ENCODE measurements around the gene FOXP1.

The FOXP1 gene

GRCh38 chr3:70974747-70975146 lies 608.8 kb downstream of the FOXP1 start:
- in situ Hi-C loops (cut with MboI; ENCODE audit: low sequenced_read_pairs), result no loop called here

DNA sequence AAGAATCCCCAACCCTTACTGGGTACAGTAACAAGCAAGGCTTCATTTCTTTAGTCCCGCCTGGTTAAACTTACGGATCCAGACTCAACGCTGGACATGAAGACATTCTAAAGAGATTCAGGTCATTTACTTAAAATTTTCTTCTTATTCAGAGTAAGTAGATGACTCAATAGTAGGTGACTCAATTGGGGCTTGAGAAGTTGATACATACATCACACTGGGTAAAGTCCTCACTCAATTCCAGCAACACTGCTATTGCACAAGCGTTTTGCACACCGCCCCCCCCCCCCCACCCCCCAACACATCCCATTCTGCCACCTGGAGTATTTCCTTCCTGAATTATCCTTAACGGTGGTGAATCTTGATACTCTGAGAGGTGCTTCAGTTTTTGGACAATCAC lies 610.0 kb downstream of the FOXP1 start:
- in situ Hi-C loops (cut with MboI; ENCODE audit: low sequenced_read_pairs), result no loop called here

DNA sequence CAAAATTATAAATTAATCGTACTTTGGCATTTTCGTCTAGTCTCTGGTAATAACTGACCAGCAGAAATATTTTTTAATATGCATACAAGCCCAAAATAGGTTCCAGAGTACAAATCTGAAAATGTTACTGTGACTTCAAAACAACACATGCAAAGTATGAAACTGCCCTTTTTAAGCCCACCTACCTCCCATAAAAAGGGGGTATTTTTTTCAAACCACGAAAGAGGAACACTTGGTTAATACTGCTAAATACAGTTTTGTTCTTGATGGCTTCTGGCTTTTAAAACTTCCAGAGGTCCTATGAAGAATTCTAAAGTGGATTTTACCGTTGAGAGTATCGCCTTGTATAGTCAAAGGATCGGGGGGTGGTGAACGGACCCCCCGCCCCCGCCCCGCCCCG lies 610.7 kb downstream of the FOXP1 start:
- in situ Hi-C loops (cut with MboI; ENCODE audit: low sequenced_read_pairs), result no loop called here

DNA sequence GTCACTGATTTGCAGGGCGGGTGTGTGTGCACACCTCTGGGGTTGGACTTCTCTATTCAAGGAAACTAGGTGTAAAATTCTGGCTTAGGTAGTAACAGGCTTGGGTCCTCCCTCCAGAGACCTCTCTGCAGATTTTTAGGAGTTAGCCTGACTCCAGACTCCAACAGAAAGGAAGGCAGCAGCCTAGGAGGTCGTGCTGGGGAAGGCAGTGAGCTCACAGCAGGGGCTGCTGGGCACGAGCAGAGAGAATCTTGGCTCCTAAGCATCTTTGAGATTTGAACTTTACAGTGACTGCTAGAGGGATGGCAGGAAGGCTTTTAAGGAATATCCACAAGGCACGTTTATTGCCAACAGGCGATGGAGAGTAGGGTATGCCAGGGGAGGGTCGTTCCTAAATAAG lies 612.6 kb downstream of the FOXP1 start:
- in situ Hi-C loops (cut with MboI; ENCODE audit: low sequenced_read_pairs), result no loop called here

DNA sequence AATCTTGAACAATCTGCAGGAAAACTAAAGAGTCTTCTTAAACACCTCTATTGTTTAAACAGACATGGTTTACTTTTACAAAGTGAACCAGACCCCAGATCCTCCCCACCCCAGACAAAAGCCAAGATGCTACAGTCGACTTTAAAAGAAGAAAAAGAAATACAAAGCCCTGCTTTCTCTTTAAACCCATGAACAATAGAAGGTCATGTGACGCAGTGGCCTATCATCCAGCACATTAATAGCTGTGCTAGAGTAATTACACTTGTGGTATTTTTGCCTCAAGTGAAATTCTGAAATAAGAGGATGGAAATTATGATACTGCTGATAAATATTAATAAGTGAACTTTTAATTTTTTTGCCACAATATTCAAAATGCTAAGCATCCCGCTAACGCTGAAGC lies 613.4 kb downstream of the FOXP1 start:
- in situ Hi-C loops (cut with MboI; ENCODE audit: low sequenced_read_pairs), result no loop called here

- in situ Hi-C loops (cut with MboI; ENCODE audit: low sequenced_read_pairs), result no loop called here
Observed at GRCh38 chr3:70963431-70964275, 619.9 kb downstream of the FOXP1 start.

GRCh38 chr3:70959506-70960291 lies 623.8 kb downstream of the FOXP1 start:
- in situ Hi-C loops (cut with MboI; ENCODE audit: low sequenced_read_pairs), result no loop called here

DNA sequence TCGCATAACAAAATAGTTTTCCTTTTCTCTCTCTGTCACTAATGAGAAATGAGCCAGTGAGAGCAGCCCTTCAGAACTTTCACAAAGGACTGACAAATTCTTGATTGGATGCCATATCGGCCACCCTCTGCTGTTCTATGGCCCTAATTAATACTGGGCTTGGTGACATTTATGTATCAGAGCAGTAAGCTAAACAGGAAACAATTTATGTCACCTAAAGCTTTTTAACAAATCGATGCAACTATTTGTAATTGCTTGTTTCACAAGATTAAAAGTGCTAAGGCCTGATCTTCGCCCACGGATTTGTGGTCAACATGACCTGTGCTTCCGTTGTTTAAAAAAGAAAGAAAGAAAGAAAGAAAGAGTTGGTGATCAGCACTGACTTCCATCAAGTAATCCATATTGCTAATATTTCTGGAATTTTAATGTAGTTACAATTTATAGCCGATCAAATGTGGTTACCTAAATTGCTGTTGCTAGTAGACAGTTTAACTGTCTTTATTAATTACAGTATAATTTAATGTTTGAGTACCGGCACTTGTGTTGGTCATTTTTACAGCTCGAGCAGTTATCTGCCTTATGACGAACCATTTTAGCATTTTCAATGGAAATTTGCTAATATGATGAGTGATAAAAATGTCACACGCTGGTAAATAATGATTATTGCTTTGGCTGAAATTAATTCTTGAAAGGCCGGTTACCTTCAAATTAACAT lies 631.3 kb downstream of the FOXP1 start:
- in situ Hi-C loops (cut with MboI; ENCODE audit: low sequenced_read_pairs), result no loop called here

GRCh38 chr3:70951316-70951715 lies 632.2 kb downstream of the FOXP1 start:
- in situ Hi-C loops (cut with MboI; ENCODE audit: low sequenced_read_pairs), result no loop called here

DNA sequence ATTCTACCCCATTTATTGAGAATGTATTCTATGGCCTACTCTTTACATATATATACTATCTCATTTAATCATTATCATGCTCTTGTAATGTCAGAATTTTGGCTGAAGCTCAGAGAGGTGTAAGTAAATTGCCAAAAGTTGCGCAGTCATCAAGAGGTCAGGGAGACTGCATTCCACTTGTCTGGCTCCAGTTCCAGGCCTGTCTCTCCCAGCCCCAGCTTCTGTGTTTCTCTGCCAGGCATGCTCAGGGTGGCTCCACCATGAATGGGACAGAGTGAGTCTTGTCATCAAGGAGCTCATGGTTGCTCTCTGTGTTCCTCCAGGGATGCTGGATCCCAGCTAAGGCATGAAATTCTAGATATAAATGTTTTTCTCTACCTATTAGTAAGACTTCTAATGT lies 635.9 kb downstream of the FOXP1 start:
- in situ Hi-C loops (cut with MboI; ENCODE audit: low sequenced_read_pairs), result no loop called here

DNA sequence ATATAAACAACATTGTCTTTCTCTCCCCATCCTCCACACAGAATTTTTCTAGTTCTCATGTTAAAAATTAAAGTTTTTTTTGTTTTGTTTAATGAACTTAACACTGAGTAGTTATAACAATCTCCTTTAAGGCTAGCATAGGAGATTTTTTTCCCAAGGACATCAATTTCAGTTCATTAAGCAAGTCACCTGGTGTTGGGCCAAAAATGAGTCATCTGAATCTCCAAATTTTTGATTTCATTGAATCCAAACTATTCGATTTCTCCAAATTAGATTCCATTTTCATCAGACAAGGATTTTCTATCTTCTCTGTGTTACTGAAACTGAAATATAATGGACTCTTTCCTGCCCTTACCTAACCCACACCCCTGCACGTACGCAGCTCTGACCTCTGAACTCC lies 639.6 kb downstream of the FOXP1 start:
- in situ Hi-C loops (cut with MboI; ENCODE audit: low sequenced_read_pairs), result no loop called here

DNA sequence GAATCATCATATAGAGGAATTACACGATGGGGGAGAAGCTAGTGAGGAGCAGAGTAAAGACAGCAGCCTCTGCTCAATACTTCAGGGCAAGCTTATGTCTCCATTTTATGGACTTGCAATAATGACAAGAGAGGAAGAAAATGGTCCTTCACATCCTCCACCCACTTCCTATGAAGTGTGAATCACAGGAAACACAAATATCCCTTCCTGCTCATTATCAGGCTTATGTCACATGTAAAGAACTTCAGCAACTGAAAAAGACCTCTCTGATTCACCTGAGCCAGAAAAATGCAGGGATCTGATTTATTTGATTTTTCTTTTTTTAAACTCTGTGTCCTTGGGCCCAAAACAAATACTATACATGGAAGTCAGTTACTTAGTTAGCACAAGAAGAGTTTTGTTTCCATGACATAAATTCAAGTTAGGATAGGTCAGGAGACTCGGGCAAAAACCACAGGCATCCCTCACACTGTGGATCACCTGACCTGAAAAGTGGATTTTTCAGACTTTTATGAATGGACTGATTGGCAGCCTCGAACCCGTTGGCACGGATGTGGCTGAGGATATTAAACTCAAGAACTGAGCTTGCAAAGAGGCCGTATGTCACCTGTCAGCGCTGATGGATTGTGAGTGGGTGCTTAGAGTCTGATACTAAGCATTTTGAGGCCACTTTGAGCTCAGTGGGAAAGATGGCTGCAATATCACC lies 650.3 kb downstream of the FOXP1 start:
- in situ Hi-C loops (cut with MboI; ENCODE audit: low sequenced_read_pairs), result no loop called here

DNA sequence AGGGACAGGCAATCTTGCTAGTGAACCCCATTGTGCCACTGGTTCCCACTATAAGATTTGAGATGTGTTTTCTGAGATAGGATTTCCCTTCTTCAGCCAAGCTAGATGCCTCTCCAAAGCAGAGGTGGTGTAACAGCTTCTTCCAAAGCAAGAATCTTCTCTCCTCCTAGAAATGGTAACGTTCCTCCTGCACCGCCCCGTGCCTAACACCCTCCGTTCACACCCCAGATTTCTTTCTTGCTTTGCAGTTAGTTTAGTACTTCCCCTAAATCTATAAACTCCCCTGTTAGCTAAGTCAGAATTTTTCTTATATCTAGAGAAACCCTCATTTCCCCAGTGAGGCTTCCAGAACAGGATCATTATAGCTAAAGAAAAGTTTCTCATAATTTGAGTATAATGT lies 653.5 kb downstream of the FOXP1 start:
- in situ Hi-C loops (cut with MboI; ENCODE audit: low sequenced_read_pairs), result no loop called here

DNA sequence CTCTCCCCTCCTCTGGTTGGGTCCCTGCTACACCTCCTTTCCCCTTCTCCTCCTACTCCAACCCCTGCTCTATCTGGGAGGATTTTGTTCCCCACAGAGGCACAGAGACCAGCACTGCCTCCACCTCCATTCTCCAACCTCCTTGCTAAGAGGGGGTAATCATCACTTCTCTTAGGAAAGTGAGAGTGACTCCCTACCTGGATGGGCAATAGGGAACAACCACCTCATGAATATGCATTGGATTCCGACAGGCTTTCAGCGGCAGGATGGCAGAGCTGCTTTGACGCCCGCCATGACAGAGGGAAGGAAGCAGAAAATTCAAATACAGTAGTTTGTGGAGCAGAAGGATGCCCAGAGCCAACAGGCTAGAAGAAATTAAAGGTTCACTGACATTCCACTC lies 656.3 kb downstream of the FOXP1 start:
- in situ Hi-C loops (cut with MboI; ENCODE audit: low sequenced_read_pairs), result no loop called here

DNA sequence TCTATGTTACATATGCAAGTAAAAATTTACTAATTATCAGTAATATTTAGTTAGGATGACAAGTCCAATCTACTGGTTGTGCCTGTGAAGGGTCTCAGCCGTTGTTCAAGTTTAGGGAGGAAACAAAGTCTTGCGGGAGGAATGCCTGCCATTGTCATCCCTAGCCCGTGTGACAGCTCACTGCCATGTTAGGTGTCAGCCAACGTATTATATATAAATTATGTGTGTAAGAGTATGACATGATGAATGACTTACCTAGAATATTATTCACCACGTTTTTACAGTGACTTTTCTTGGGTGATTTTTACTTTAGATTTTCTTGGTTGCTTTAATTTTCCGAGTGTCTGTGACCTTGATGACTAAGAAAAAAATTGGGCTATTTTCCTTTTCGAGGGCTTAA lies 656.7 kb downstream of the FOXP1 start:
- in situ Hi-C loops (cut with MboI; ENCODE audit: low sequenced_read_pairs), result no loop called here

- in situ Hi-C loops (cut with MboI; ENCODE audit: low sequenced_read_pairs), result no loop called here
Observed at GRCh38 chr3:70919661-70920060, 663.9 kb downstream of the FOXP1 start.

DNA sequence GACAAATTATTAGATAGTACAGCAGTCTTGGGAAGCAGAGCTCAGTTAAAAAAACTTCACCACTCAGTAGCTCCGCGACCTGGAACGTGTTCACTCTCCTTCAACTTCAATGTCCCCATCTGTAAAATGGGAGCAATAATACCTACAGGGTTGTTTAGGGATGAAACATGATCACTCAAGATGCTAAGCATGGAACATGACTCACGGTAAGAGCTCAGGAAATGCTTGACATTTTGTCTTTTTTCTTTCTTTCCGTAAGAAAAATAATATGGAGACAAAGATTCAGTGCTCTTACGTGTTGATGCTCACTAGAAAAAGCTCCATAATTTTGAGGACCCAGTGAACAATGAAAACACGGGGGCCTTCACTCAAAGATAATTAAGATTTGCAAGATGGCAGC lies 664.4 kb downstream of the FOXP1 start:
- in situ Hi-C loops (cut with MboI; ENCODE audit: low sequenced_read_pairs), result no loop called here

DNA sequence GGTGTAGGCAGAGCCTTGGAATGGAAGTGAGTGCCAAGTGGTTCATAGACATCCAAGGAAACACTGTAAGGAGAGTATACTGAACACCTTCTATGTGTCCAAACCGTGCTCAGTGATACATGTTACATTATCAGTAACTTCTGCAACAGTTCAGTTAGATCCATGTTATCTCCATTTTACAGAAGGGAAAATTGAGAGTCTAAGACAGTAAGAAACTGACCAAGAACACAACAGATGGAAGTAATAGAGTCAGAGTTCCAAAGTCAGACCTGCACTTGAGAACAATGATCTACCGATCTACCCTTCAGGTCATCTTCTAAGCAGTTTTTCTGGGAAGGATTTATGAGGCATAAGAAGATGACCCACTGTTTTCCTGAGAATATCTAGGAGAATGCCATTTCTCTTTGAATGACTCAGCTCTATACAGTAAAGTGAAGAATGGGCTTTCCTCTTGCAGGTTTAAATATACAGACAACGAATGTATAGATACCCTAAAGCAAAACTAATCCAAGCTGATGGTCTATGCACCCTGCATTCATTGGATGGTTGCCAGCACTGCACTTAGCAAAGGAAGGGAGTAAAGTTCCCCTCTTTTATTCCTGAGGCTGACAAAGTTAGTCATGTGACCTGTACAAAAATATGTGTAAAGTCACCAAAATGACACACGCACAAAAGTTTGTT lies 667.0 kb downstream of the FOXP1 start:
- in situ Hi-C loops (cut with MboI; ENCODE audit: low sequenced_read_pairs), result no loop called here

DNA sequence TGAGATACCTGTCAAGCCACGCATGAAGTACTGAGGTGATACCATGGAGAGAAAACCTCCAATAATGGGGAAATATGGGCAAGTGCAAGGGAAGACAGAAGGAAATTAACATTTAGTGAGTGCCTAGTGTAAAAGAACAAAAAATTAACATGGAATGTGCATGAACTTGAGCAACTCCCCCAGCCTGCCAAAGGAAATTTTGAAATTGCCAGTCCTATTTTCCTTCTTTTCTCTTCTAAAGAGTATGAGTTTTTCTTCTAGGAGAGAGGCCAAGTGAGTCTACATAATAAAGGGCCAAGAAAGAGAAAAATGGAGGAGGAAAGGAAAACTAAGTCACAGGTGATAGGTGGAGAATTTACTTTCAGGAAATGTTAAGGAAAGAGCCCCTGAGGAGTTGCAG lies 668.7 kb downstream of the FOXP1 start:
- in situ Hi-C loops (cut with MboI; ENCODE audit: low sequenced_read_pairs), result no loop called here

GRCh38 chr3:70911719-70912118 lies 671.8 kb downstream of the FOXP1 start:
- in situ Hi-C loops (cut with MboI; ENCODE audit: low sequenced_read_pairs), result no loop called here
